K562 (cell line): Measurements from ENCODE around the gene CDC42EP1. TPM values are rescaled to one million over a fixed set of nuclear protein-coding genes. Genes with fewer than 3 reads are reported as not detected.
A peak's percentile ranks its signal among the peaks of the same experiment; 100 is the strongest.

Experiments used
- ATF7 ChIP-seq: fragments of 450-650 bp; IDR thresholded peaks from 2 replicates; pipeline ENCODE4 v1.7.1; 2014; ENCODE audit warnings: mild to moderate bottlenecking, moderate library complexity
- BCOR ChIP-seq: fragments of 450-650 bp; IDR thresholded peaks from 2 replicates; pipeline ENCODE4 v1.6.1; 2016
- CBFA2T2 ChIP-seq: fragments of 450-650 bp; conservative IDR thresholded peaks from 2 replicates; pipeline ENCODE4 v1.6.1; 2017; ENCODE audit warnings: mild to moderate bottlenecking
- CBFB ChIP-seq: sonication (generic); formaldehyde crosslinking; IDR thresholded peaks from 2 replicates; pipeline ENCODE4 v1.4.0; 2020; ENCODE audit warnings: mild to moderate bottlenecking, missing genetic modification reagents
- CC2D1A ChIP-seq: fragments of 450-650 bp; IDR thresholded peaks from 2 replicates; pipeline ENCODE4 v1.6.1; 2017; ENCODE audit warnings: mild to moderate bottlenecking
- CHCHD3 ChIP-seq: fragments of 250-450 bp; sonication (Bioruptor Pico); IDR thresholded peaks from 2 replicates; pipeline ENCODE4 v2.1.2; 2022; ENCODE audit warnings: mild to moderate bottlenecking
- HMG20A ChIP-seq: fragments of 450-650 bp; formaldehyde crosslinking; conservative IDR thresholded peaks from 2 replicates; pipeline ENCODE4 v1.4.0; 2020; ENCODE audit warnings: mild to moderate bottlenecking, mixed read lengths
- MYNN ChIP-seq, 2 experiments: sonication (generic); formaldehyde crosslinking in 1 of 2; IDR thresholded peaks; 2 replicates each; pipeline versions ENCODE4 v1.5.0 to v1.6.1; 2016 to 2020; ENCODE audit warnings: antibody characterized with exemption in 1 of 2, missing genetic modification reagents in 1 of 2
- PCBP2 ChIP-seq: fragments of 200-400 bp; formaldehyde crosslinking; IDR thresholded peaks from 2 replicates; pipeline ENCODE4 v1.6.1; 2018; ENCODE audit warnings: low read length, low read depth, mild to moderate bottlenecking, moderate library complexity; ENCODE audit not compliant: poor library complexity, severe bottlenecking
- PTBP1 ChIP-seq: fragments of 200-400 bp; formaldehyde crosslinking; IDR thresholded peaks from 2 replicates; pipeline ENCODE4 v1.6.1; 2017; ENCODE audit warnings: low read depth, low read length
- TGIF2 ChIP-seq: sonication (generic); formaldehyde crosslinking; IDR thresholded peaks from 2 replicates; pipeline ENCODE4 v1.8.1; 2022; ENCODE audit warnings: mild to moderate bottlenecking, missing genetic modification reagents, moderate library complexity
- ZBTB12 ChIP-seq: fragments of 250-450 bp; sonication (Bioruptor Pico); IDR thresholded peaks from 2 replicates; pipeline ENCODE4 v1.4.0; 2020
- ZFP91 ChIP-seq: sonication (generic); formaldehyde crosslinking; IDR thresholded peaks from 2 replicates; pipeline ENCODE4 v1.8.0; 2022; ENCODE audit warnings: mild to moderate bottlenecking, missing genetic modification reagents
- ZNF589 ChIP-seq: fragments of 200-800 bp; sonication (Bioruptor generic); IDR thresholded peaks from 2 replicates; pipeline ENCODE4 v1.6.1; 2016; ENCODE audit warnings: low read depth, missing genetic modification characterization, missing compliant biosample characterization
- ZNF778 ChIP-seq: fragments of 450-650 bp; formaldehyde crosslinking; IDR thresholded peaks from 2 replicates; pipeline ENCODE4 v1.4.0; 2020; ENCODE audit warnings: mild to moderate bottlenecking, moderate library complexity
- polyA plus RNA-seq, 8 experiments: library from polyadenylated mRNA; depleted of rRNA in 4 of 8; stranded (reverse) in 5 of 8; unstranded in 3 of 8; fragments of >200 nt; fragmentation: Nextera tagmentation in 2 of 8; fragmentation: Illumina TruSeq in 1 of 8; extraction: Ambion mirVana in 2 of 8; extraction: Trizol in 1 of 8; gene quantifications; 2 replicates each; pipeline versions ENCODE4 v1.2.1 to v1.2.3, GENCODE V29; 2011 to 2014; ENCODE audit warnings: inconsistent platforms in 1 of 8, missing spikeins in 1 of 8
- total RNA-seq, 7 experiments: library from RNA; depleted of rRNA in 6 of 7; stranded (reverse); fragments of >200 nt in 6 of 7; fragmentation: Illumina TruSeq in 2 of 7; extraction: Trizol in 2 of 7; gene quantifications; 2 replicates each; pipeline versions ENCODE4 v1.2.1 to v1.2.3, GENCODE V29; 2011 to 2021; ENCODE audit warnings: low replicate concordance in 1 of 7
- TF ChIP-seq, protein P1 (sequence below): fragments of 250-450 bp; sonication (Bioruptor Pico); IDR thresholded peaks from 2 replicates; pipeline ENCODE4 v1.4.0; 2020
- TF ChIP-seq, protein P2 (sequence below), 3 experiments: IDR thresholded peaks in 2 of 3; conservative IDR thresholded peaks in 1 of 3; 2 replicates each; pipeline ENCODE4 v1.5.1; 2011 to 2012; ENCODE audit warnings: low read length in 3 of 3, mild to moderate bottlenecking in 3 of 3, control low read depth in 2 of 3, improper control_type of control experiment in 1 of 3, inconsistent platforms in 1 of 3, low read depth in 1 of 3, mixed read lengths in 1 of 3, moderate library complexity in 1 of 3; ENCODE audit not compliant: insufficient read depth in 2 of 3

The CDC42EP1 gene
- total and polyA plus RNA-seq, 9 of the 15 experiments (the other 6 are each of a cell fraction or from before 2014, with no cell fraction given), result 0.67 to 70.2 (median 7.3) TPM

DNA sequence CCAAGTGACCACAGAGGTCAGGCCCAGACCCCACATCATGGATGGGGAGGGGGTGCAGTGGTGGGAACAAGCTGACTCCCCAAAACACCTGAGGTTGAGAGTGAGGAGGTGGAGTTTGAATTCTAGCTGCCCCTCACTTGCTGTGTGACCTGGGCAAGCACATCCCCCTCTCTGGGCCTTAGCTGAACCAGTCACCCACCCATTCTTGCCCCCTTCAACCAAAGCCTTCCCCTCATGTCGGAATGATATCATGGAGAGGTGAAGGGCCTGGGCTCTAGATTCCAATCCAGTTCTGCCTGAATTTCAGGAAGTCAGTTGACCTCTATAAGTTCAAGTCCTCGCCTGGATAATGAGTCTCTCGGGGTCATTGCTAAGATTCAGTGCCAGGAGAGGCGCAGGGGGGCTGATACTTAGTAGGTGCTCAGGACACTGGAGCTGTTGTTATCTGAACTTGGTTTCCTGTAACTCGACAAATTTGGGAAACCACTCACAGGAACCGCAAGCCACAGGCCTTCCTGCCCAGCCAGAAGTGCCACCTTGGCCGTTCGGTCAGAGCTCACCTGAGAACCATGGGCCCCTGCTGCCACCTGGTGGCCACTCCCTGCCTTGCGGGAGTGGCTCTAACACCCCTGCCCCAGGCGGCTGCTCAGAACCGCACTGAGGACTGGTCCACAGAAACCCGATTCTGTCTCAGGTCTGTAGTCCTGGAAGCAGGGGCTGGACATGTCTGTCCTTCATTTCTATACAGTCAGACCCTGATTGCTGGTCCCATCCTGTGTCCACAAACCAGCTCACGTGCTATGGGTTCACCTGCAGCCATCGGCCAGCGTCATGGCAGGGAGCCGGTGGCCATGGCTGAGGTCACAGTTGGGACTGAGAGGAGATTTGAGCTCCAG, 6.9 kb downstream of the CDC42EP1 start (continued):
- TF ChIP-seq ZNF778 (CRISPR knock-in tag) (no peak), PTBP1 (0 out of 2 replicates have a peak, but pooled peaks have one; percentile 15), MYNN (IDR thresholded peaks at IDR 0.05) (no peak), MYNN (CRISPR knock-in tag; IDR thresholded peaks at IDR 0.05) (no peak), ZFP91 (CRISPR knock-in tag) (no peak), ZNF589 (CRISPR knock-in tag) (no peak), ATF7 (peak; percentile 40; the same call in 1 of the 2 replicates), TGIF2 (no peak), CBFB (CRISPR knock-in tag) (no peak), CC2D1A (0 out of 2 replicates have a peak, but pooled peaks have one; percentile 29), CHCHD3 (CRISPR knock-in tag) (no peak), ZBTB12 (CRISPR knock-in tag) (no peak), BCOR (peak; percentile 52; the same call in 1 of the 2 replicates), HMG20A (CRISPR knock-in tag) (no peak), PCBP2 (no peak), CBFA2T2 (no peak)
- TF ChIP-seq, protein P1, sequence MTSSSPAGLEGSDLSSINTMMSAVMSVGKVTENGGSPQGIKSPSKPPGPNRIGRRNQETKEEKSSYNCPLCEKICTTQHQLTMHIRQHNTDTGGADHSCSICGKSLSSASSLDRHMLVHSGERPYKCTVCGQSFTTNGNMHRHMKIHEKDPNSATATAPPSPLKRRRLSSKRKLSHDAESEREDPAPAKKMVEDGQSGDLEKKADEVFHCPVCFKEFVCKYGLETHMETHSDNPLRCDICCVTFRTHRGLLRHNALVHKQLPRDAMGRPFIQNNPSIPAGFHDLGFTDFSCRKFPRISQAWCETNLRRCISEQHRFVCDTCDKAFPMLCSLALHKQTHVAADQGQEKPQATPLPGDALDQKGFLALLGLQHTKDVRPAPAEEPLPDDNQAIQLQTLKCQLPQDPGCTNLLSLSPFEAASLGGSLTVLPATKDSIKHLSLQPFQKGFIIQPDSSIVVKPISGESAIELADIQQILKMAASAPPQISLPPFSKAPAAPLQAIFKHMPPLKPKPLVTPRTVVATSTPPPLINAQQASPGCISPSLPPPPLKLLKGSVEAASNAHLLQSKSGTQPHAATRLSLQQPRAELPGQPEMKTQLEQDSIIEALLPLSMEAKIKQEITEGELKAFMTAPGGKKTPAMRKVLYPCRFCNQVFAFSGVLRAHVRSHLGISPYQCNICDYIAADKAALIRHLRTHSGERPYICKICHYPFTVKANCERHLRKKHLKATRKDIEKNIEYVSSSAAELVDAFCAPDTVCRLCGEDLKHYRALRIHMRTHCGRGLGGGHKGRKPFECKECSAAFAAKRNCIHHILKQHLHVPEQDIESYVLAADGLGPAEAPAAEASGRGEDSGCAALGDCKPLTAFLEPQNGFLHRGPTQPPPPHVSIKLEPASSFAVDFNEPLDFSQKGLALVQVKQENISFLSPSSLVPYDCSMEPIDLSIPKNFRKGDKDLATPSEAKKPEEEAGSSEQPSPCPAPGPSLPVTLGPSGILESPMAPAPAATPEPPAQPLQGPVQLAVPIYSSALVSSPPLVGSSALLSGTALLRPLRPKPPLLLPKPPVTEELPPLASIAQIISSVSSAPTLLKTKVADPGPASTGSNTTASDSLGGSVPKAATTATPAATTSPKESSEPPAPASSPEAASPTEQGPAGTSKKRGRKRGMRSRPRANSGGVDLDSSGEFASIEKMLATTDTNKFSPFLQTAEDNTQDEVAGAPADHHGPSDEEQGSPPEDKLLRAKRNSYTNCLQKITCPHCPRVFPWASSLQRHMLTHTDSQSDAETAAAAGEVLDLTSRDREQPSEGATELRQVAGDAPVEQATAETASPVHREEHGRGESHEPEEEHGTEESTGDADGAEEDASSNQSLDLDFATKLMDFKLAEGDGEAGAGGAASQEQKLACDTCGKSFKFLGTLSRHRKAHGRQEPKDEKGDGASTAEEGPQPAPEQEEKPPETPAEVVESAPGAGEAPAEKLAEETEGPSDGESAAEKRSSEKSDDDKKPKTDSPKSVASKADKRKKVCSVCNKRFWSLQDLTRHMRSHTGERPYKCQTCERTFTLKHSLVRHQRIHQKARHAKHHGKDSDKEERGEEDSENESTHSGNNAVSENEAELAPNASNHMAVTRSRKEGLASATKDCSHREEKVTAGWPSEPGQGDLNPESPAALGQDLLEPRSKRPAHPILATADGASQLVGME (CRISPR knock-in tag), result no peak
- TF ChIP-seq, protein P2, sequence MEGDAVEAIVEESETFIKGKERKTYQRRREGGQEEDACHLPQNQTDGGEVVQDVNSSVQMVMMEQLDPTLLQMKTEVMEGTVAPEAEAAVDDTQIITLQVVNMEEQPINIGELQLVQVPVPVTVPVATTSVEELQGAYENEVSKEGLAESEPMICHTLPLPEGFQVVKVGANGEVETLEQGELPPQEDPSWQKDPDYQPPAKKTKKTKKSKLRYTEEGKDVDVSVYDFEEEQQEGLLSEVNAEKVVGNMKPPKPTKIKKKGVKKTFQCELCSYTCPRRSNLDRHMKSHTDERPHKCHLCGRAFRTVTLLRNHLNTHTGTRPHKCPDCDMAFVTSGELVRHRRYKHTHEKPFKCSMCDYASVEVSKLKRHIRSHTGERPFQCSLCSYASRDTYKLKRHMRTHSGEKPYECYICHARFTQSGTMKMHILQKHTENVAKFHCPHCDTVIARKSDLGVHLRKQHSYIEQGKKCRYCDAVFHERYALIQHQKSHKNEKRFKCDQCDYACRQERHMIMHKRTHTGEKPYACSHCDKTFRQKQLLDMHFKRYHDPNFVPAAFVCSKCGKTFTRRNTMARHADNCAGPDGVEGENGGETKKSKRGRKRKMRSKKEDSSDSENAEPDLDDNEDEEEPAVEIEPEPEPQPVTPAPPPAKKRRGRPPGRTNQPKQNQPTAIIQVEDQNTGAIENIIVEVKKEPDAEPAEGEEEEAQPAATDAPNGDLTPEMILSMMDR (IDR thresholded peaks at IDR 0.05 in 2 of 3, conservative IDR thresholded peaks at IDR 0.05 in 1 of 3; ENCODE audit: insufficient read depth in 2 of 3, low read depth in 1 of 3, low read length in 3 of 3), result peak; percentile 74 to 86 (median 75)
